T-cell (primary cell): ENCODE results near the gene NEURL4. TPM values are rescaled to one million over a fixed set of nuclear protein-coding genes. Genes with fewer than 3 reads are reported as not detected.

Source experiments
- ATAC-seq, 4 experiments: fragments of 200-7000 bp in 3 of 4; fragments of 150-1000 bp in 1 of 4; cut with Tn5 transposase; replicated peaks in 1 of 4; 1 replicate in 3 of 4; 2 replicates in 1 of 4; pipeline ENCODE4 v1.10.0; 2021; ENCODE audit warnings: moderate library complexity in 3 of 4, mild to moderate bottlenecking in 2 of 4, moderate number of reproducible peaks in 1 of 4
- CTCF ChIA-PET, 2 donors: fragments of 300-600 bp; sonication (Branson Sonifier 250); formaldehyde crosslinking; loops; one replicate each; lab custom pipeline; 2022; ENCODE audit warnings: antibody characterized with exemption in 2 of 2; lab: Charles Lee
- POLR2A ChIA-PET, 2 donors: fragments of 300-600 bp; sonication (Branson Sonifier 250); formaldehyde crosslinking; loops; one replicate each; lab custom pipeline; 2022; ENCODE audit warnings: antibody characterized with exemption in 2 of 2; lab: Charles Lee
- DNase-seq, 35 experiments: peaks; one replicate each; pipeline versions ENCODE4 v3.0.0 to v3.0.0-alpha.2; 2013 to 2023
- H3K27ac ChIP-seq: one replicate; pipeline ENCODE4 v1.5.1; 2013; ENCODE audit warnings: low read length
- H3K27me3 ChIP-seq, 2 experiments: replicated peaks in 1 of 2; 1 replicate in 1 of 2; 2 replicates in 1 of 2; pipeline versions ENCODE4 v1.6.1 to v1.7.0; 2013; ENCODE audit warnings: low read length in 1 of 2, mixed read lengths in 1 of 2; ENCODE audit not compliant: control insufficient read depth in 2 of 2, insufficient read depth in 2 of 2; ENCODE audit errors: extremely low read depth in 1 of 2
- H3K36me3 ChIP-seq, 2 donors: 1 replicate in 1 of 2; 2 replicates in 1 of 2; pipeline versions ENCODE4 v1.6.1 to v1.7.0; 2013; ENCODE audit warnings: low read length in 1 of 2; ENCODE audit not compliant: control insufficient read depth in 2 of 2, insufficient read depth in 1 of 2; ENCODE audit errors: extremely low read depth in 1 of 2
- H3K4me1 ChIP-seq, 2 experiments: 1 replicate in 1 of 2; 2 replicates in 1 of 2; pipeline versions ENCODE4 v1.6.1 to v1.7.0; 2013; ENCODE audit warnings: low read length in 2 of 2, mixed read lengths in 1 of 2; ENCODE audit not compliant: insufficient read depth in 2 of 2, control insufficient read depth in 1 of 2; ENCODE audit errors: extremely low read depth in 1 of 2
- H3K4me3 ChIP-seq, 2 donors: 1 replicate in 1 of 2; 2 replicates in 1 of 2; pipeline versions ENCODE4 v1.5.1 to v1.7.0; 2013; ENCODE audit warnings: mild to moderate bottlenecking in 2 of 2, low read length in 1 of 2, moderate library complexity in 1 of 2; ENCODE audit not compliant: control insufficient read depth in 1 of 2; ENCODE audit errors: extremely low read depth in 1 of 2
- H3K9me3 ChIP-seq: 2 replicates; pipeline ENCODE4 v1.7.0; 2013
- H3K27ac Mint-ChIP-seq, 2 donors: one replicate each; pipeline ENCODE4 v1.8.0; 2020 to 2021; ENCODE audit warnings: mild to moderate bottlenecking in 2 of 2, mixed read lengths in 2 of 2
- H3K27me3 Mint-ChIP-seq, 2 donors: one replicate each; pipeline ENCODE4 v1.8.0; 2021 to 2022; ENCODE audit warnings: mixed read lengths in 2 of 2
- H3K36me3 Mint-ChIP-seq: one replicate; pipeline ENCODE4 v1.8.0; 2021; ENCODE audit warnings: mixed read lengths
- H3K4me1 Mint-ChIP-seq, 3 donors: one replicate each; pipeline ENCODE4 v1.8.0; 2020 to 2022; ENCODE audit warnings: mixed read lengths in 3 of 3, mild to moderate bottlenecking in 1 of 3
- H3K4me3 Mint-ChIP-seq, 3 donors: one replicate each; pipeline ENCODE4 v1.8.0; 2020 to 2022; ENCODE audit warnings: mild to moderate bottlenecking in 3 of 3, mixed read lengths in 3 of 3, moderate library complexity in 3 of 3
- H3K9me3 Mint-ChIP-seq, 3 donors: one replicate each; pipeline ENCODE4 v1.8.0; 2020 to 2022; ENCODE audit warnings: mixed read lengths in 3 of 3
- WGBS: methylation state at CpG from one replicate; pipeline ENCODE4 v1.1.5; 2013; ENCODE audit warnings: missing lambda C conversion rate; ENCODE audit not compliant: insufficient coverage; 5-methylcytosine and 5-hydroxymethylcytosine counted together
- total RNA-seq, 35 experiments: library from RNA in 6 of 35; stranded (reverse) in 6 of 35; fragments of 120-200 nt in 1 of 35; gene quantifications; one replicate each; pipeline versions ENCODE4 v1.2.1 to v1.2.4 and lab custom pipeline; 2013 to 2026

NEURL4 gene
- total RNA-seq, 5 donors from 2014 or later (not counting 1 experiment from before 2014, with no cell fraction given), result 49.5 to 90.2 (median 80.0) TPM

DNA sequence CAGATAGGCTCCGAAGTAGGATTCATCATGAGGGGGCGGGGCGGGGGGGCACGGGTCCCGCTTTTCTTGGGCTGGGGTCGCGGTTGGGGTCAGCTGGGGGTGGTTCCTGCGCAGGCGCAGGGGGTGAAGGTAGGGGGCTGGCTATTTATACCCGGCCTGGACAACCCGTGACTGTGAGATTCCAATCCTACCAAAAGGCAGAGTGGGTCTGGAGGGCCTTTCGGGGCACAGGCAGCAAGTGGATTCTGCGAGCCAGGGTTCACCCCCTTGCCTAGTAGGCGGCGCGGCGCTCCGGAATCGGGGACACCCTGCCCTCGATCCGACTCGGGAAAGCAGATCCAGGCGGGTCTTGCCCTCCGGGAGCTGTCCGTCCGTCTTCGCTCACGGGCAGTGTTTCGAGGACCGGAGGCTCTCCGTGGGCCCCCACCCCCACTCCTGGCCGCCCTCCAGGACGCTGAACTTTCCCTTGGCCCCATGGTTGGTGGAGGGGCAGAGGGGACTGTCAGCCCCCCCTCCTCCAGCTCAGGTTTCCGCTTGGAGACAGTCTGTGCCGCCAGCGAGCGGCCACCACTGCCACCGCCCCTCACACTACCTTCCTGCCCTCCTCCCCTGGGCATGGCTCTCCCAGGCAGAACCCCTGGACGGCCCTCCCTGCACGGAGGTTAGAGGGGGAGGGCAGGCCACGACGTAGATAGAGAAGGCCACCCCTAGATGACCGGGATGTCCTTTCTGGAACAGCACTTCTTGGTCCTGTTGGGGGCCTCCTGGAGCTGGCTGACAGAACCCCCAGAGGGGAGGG is 47.0 kb downstream of the NEURL4 start:
- H3K27me3 Mint-ChIP-seq, result peaks cover 12 to 41% of the 10 kb centered on the region in 2 donors
- H3K9me3 Mint-ChIP-seq, result no peaks in the 10 kb centered on the region
- peaks cover 0 to 64% of the 10 kb centered on the region in 2 experiments for H3K27me3 ChIP-seq
- WGBS, result 10% methylated on average over 15 of the region's 43 CpGs
- ATAC-seq (no peak), DNase-seq (peak in 1 of 35 experiments; percentile 23)
- CTCF ChIA-PET, result interaction anchor here (0.5 to 1.3 kb wide), 6 partner anchors 22 to 406 kb away, joined by 3 to 8 read pairs (median 4); partner anchors contain the start of gene WRAP53 (in 1 of the 2)
- H3K4me1 ChIP-seq, result peaks cover 6 to 26% of the 10 kb centered on the region in 2 experiments
- no peaks in the 10 kb centered on the region for H3K36me3 Mint-ChIP-seq
- no peak overlapping the region for H3K27ac ChIP-seq
- H3K9me3 ChIP-seq, result no peaks in the 10 kb centered on the region
- H3K4me3 ChIP-seq, result peak overlapping the region; percentile 42 to 67
- H3K36me3 ChIP-seq, result no peaks in the 10 kb centered on the region
- POLR2A ChIA-PET, result interaction anchor here in 1 of 2 donors (0.5 to 0.6 kb wide), 2 partner anchors 30 to 279 kb away, joined by 3 to 6 read pairs; no protein-coding TSS in a partner anchor
- H3K27ac Mint-ChIP-seq, result no peak overlapping the region
- peak overlapping the region; percentile 65 to 77 (median 65) for H3K4me3 Mint-ChIP-seq
- H3K4me1 Mint-ChIP-seq, result peaks cover 16 to 34% (median 26%) of the 10 kb centered on the region in 3 donors

DNA sequence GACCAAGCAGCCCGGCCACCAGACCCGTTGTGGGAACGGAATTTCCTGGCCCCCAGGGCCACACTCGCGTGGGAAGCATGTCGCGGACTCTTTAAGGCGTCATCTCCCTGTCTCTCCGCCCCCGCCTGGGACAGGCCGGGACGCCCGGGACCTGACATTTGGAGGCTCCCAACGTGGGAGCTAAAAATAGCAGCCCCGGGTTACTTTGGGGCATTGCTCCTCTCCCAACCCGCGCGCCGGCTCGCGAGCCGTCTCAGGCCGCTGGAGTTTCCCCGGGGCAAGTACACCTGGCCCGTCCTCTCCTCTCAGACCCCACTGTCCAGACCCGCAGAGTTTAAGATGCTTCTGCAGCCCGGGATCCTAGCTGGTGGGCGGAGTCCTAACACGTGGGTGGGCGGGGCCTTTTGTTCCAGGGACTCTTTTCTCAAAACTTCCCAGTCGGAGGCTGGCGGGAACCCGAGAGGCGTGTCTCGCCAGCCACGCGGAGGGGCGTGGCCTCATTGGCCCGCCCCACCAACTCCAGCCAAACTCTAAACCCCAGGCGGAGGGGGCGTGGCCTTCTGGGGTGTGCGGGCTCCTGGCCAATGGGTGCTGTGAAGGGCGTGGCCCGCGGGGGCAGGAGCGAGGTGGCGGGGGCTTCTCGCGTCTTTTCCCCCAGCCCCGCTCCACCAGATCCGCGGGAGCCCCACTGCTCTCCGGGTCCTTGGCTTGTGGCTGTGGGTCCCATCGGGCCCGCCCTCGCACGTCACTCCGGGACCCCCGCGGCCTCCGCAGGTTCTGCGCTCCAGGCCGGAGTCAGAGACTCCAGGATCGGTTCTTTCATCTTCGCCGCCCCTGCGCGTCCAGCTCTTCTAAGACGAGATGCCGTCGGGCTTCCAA is 47.8 kb downstream of the NEURL4 start, which contains the start of gene SLC2A4:
Gene SLC2A4 (plus strand): TSS at position 645 of the 879 bp plus-strand sequence. CDS start 217 bp downstream, at position 862.
- H3K9me3 ChIP-seq, result no peaks in the 10 kb centered on the region
- DNase-seq (peak; percentile 45 to 86 (median 64)), ATAC-seq (peak; percentile 65 to 74 (median 68))
- Mint-ChIP-seq H3K4me3 (peak within 1 kb of the TSS; percentile 70 to 77 (median 75)), H3K27ac (no peak within 1 kb of the TSS), H3K9me3 (no peaks in the 10 kb centered on the region), H3K4me1 (peaks cover 16 to 34% (median 26%) of the 10 kb centered on the region in 3 donors), H3K36me3 (no peaks in the 10 kb centered on the region), H3K27me3 (peaks cover 12 to 40% of the 10 kb centered on the region in 2 donors)
- no peaks in the 10 kb centered on the region for H3K36me3 ChIP-seq
- ChIA-PET POLR2A (interaction anchor here (0.5 to 0.6 kb wide), 3 partner anchors 24 to 280 kb away, joined by 3 to 6 read pairs (median 4); no protein-coding TSS in a partner anchor), CTCF (interaction anchor here (0.6 to 1.3 kb wide), 6 partner anchors 15 to 407 kb away, joined by 3 to 8 read pairs (median 4); partner anchors contain the start of gene WRAP53 (in 1 of the 2))
- peaks cover 0 to 57% of the 10 kb centered on the region in 2 experiments for H3K27me3 ChIP-seq
- under 1% methylated on average over 61 of the region's 71 CpGs for WGBS
- peak within 1 kb of the TSS; percentile 42 to 67 for H3K4me3 ChIP-seq
- peaks cover 6 to 26% of the 10 kb centered on the region in 2 experiments for H3K4me1 ChIP-seq
- H3K27ac ChIP-seq, result no peak within 1 kb of the TSS

DNA sequence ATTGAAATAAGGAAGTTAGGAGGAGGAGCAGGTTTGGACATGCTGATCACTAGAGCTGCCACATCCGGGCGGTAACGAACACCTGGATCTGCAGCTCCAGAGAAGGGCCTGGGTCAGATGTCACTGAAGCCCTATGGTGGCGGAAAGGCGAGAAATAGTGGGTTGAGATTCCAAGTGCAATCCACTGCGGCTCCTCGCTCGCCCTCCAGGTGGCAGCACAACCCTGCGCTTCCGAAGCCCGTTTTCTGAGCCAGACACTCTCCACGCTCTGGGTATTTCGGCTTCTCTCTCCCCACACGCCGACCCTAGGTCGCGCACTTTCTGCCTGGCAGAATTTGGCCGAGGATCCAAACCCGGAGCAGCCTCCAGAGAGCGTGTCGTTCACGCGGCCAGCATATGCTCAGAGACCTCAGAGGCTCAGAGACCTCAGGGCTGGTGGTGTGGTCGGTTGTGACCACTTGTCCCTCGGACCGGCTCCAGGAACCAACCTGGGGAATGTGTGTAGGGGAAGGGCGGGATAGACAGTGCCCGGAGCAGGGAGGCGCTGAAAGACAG is 48.5 kb downstream of the NEURL4 start:
- no peak overlapping the region for H3K27ac Mint-ChIP-seq
- H3K36me3 ChIP-seq, result no peaks in the 10 kb centered on the region
- ChIA-PET CTCF (interaction anchor here (0.6 to 1.3 kb wide), 4 partner anchors 16 to 168 kb away, joined by 3 to 8 read pairs (median 3); partner anchors contain the start of gene ACAP1 (in 1 of the 2)), POLR2A (interaction anchor here in 1 of 2 donors (0.6 kb wide), 1 partner anchor 25 kb away, joined by 4 read pairs; no protein-coding TSS in a partner anchor)
- ATAC-seq (peak; percentile 85 to 90 (median 86)), DNase-seq (peak; percentile 68 to 88 (median 82))
- H3K4me1 ChIP-seq, result peaks cover 6 to 26% of the 10 kb centered on the region in 2 experiments
- no peaks in the 10 kb centered on the region for H3K9me3 Mint-ChIP-seq
- 1% methylated on average over 27 of the region's 29 CpGs for WGBS
- H3K4me3 Mint-ChIP-seq, result peak overlapping the region; percentile 70 to 77 (median 75)
- H3K4me1 Mint-ChIP-seq, result peaks cover 16 to 34% (median 26%) of the 10 kb centered on the region in 3 donors
- H3K27ac ChIP-seq, result no peak overlapping the region
- H3K36me3 Mint-ChIP-seq, result no peaks in the 10 kb centered on the region
- H3K9me3 ChIP-seq, result no peaks in the 10 kb centered on the region
- H3K4me3 ChIP-seq, result peak overlapping the region; percentile 42 to 67
- H3K27me3 ChIP-seq, result peaks cover 0 to 51% of the 10 kb centered on the region in 2 experiments
- H3K27me3 Mint-ChIP-seq, result peaks cover 12 to 37% of the 10 kb centered on the region in 2 donors

DNA sequence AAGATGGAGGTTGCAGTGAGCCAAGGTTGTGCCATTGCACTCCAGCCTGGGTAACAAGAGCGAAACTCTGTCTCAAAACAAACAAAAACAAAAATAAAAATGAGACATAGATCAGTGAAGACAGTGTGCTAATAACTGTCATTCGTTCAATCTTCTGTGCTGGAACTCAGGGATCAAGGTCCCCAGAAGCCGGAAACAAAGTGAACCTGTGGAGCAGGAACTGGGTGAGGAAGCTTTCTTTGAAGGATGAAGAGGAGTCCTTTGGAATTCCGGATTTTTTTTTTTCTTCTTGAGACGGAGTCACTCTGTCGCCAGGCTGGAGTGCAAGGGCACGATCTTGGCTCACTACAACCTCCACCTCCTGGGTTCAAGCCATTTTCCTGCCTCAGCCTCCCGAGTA is 49.7 kb downstream of the NEURL4 start:
- POLR2A ChIA-PET, result no interaction called here
- Mint-ChIP-seq H3K27ac (no peak overlapping the region), H3K4me3 (no peak overlapping the region), H3K36me3 (no peaks in the 10 kb centered on the region), H3K4me1 (peaks cover 16 to 34% (median 26%) of the 10 kb centered on the region in 3 donors), H3K27me3 (peaks cover 12 to 30% of the 10 kb centered on the region in 2 donors), H3K9me3 (no peaks in the 10 kb centered on the region)
- Histone ChIP-seq H3K4me3 (no peak overlapping the region), H3K9me3 (no peaks in the 10 kb centered on the region), H3K36me3 (no peaks in the 10 kb centered on the region), H3K27ac (no peak overlapping the region), H3K27me3 (peaks cover 0 to 39% of the 10 kb centered on the region in 2 experiments), H3K4me1 (peaks cover 6 to 26% of the 10 kb centered on the region in 2 experiments)
- CTCF ChIA-PET, result interaction anchor here (0.6 to 1.3 kb wide), 3 partner anchors 17 to 305 kb away, joined by 3 to 4 read pairs (median 4); no protein-coding TSS in a partner anchor
- ATAC-seq (no peak), DNase-seq (no peak)
- WGBS, result 43% methylated on average over 1 of the region's 8 CpGs

DNA sequence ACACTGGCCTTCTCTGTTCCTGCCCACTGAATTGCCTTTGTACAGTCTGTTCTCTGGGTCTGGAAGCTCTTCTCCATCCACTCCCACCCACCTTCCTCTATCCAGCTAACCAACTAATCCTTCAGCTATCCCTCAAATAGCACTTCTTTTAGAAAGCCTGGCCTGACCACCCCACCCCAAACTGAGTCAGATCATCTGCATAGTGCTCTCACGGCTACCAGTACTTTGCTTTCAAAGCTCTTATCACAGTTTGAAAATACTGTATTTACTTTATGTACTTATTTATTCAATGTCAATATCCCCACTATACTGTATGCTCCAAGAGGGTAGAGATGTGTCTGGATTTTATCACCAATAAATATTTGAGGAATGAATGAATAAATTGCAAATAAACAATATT is 62.4 kb downstream of the NEURL4 start:
- peaks cover 19 to 21% (median 20%) of the 10 kb centered on the region in 3 donors for H3K4me1 Mint-ChIP-seq
- POLR2A ChIA-PET, result interaction anchor here in 1 of 2 donors (0.7 kb wide), 1 partner anchor 65 kb away, joined by 3 read pairs; no protein-coding TSS in a partner anchor
- H3K27me3 Mint-ChIP-seq, result peaks cover 3 to 30% of the 10 kb centered on the region in 2 donors
- H3K36me3 Mint-ChIP-seq, result no peaks in the 10 kb centered on the region
- no peaks in the 10 kb centered on the region for H3K9me3 Mint-ChIP-seq
- no peaks in the 10 kb centered on the region for H3K36me3 ChIP-seq
- H3K27ac ChIP-seq, result no peak overlapping the region
- H3K27ac Mint-ChIP-seq, result no peak overlapping the region
- DNase-seq (no peak), ATAC-seq (no peak)
- CTCF ChIA-PET, result no interaction called here
- no peak overlapping the region for H3K4me3 ChIP-seq
- no CpG with 5 or more reads among the region's 1 CpG for WGBS
- H3K4me1 ChIP-seq, result peaks cover 3 to 20% of the 10 kb centered on the region in 2 experiments
- H3K9me3 ChIP-seq, result no peaks in the 10 kb centered on the region
- peaks cover 0 to 55% of the 10 kb centered on the region in 2 experiments for H3K27me3 ChIP-seq
- H3K4me3 Mint-ChIP-seq, result no peak overlapping the region
